GM12875 (cell line): ENCODE results near the gene DYNC1H1.

Source experiments
- H3K4me3 ChIP-seq: one replicate; pipeline ENCODE4 v1.5.1; 2011; ENCODE audit warnings: low read depth, low read length, control low read depth
- CTCF ChIP-seq: IDR thresholded peaks from 2 replicates; pipeline ENCODE4 v1.5.1; 2011; ENCODE audit warnings: low read depth, mild to moderate bottlenecking, control low read depth, inconsistent platforms, low read length, moderate library complexity, borderline replicate concordance; ENCODE audit not compliant: insufficient read depth

Gene DYNC1H1

GRCh38 chr14:101997429-101998336, 33.3 kb downstream of the DYNC1H1 start:
- no peak overlapping the region for H3K4me3 ChIP-seq
- TF ChIP-seq CTCF: no peak

DNA sequence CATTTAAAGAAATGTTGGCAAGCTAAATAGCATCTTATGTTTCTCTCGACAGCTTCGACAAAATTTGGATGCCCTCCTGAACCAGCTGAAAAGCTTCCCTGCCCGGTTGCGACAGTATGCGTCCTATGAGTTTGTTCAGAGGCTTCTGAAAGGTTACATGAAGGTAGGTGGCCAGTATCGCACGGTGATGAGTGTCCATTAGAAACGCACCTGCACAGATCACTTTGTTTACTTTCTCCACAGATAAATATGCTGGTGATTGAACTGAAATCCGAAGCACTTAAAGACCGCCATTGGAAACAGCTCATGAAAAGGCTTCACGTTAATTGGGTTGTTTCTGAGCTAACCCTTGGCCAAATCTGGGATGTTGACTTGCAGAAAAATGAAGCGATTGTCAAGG, 36.5 kb downstream of the DYNC1H1 start:
- no peak overlapping the region for H3K4me3 ChIP-seq
- no peak for TF ChIP-seq CTCF

DNA sequence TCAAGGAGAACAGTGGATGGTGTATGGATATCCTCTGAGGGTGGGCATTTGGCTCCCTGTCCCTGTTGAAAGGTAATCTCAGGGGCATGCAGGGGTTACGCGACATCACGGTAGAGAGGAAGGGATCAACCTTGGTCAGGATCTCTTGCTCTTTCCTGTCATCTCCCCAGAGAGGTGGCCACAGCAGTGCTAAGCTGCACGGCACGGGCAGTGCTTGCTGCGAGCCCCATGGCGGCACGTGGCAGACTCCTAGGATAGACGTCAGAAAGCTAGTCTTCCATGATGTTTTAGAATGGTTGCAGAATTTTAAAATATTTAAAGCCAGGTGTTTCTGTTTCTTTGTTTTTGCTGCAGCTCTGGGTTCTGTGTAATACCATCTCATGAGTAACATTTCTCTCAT, 41.0 kb downstream of the DYNC1H1 start:
- no peak overlapping the region for H3K4me3 ChIP-seq
- TF ChIP-seq CTCF: no peak

DNA sequence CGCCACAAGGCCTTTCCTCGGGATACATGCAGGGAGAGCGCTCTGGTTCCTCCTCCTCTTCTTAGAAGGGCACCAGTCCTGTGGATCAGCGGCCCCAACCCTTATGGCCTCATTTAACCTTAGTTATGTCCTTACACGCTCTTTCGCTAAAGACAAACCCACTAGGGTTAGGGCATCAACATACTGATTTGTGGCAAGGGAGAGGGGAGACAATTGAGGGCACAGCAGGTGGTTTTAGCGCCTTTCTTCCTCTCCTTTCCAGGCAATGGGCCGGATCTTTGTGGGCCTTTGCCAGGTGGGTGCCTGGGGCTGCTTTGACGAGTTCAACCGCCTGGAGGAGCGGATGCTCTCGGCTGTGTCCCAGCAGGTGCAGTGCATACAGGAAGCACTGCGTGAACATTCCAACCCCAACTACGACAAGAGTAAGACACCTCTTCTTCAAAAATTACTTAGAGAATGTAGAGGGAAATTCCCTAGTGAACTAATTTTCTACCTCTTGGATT, 43.6 kb downstream of the DYNC1H1 start:
- no peak for TF ChIP-seq CTCF

DNA sequence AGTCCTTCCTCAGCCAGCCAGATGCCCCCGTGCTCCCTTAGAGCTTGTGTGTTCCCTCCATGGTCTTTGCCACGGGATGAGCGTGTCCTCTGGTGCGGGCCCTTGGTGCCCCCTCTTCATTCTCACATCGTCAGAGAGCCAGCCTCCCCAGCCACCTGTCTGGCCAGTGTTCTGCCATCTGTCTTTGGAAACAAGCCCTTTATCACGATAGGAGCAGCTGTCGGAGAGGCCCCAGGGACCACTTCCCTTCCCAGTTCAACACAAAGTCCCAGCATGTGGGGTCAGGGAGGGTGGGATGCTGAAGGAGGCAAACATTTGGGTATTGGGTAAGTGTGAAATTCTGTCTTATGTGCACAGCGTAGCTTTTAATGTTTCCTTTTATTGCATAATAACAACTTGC, 44.5 kb downstream of the DYNC1H1 start:
- TF ChIP-seq CTCF: no peak
- no peak overlapping the region for H3K4me3 ChIP-seq

More for the DNA sequence above, 43.6 kb downstream of the DYNC1H1 start:
- H3K4me3 ChIP-seq: no peak overlapping the region

DNA sequence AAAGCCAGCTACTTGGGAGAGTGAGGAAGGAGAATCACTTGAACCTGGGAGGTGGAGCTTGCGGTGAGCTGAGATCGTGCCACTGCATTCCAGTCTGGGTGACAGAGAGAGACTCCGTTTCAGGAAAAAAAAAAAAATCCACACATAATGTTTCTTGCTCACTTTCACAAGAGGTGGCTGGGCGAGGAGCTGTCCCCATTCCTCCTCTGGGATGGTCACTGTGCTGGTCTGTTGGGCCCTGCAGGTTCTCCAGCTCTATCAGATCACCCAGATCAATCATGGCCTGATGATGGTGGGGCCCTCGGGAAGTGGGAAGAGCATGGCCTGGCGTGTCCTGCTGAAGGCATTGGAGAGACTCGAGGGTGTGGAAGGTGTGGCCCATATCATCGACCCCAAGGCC, 47.3 kb downstream of the DYNC1H1 start:
- H3K4me3 ChIP-seq: no peak overlapping the region
- TF ChIP-seq CTCF: no peak

DNA sequence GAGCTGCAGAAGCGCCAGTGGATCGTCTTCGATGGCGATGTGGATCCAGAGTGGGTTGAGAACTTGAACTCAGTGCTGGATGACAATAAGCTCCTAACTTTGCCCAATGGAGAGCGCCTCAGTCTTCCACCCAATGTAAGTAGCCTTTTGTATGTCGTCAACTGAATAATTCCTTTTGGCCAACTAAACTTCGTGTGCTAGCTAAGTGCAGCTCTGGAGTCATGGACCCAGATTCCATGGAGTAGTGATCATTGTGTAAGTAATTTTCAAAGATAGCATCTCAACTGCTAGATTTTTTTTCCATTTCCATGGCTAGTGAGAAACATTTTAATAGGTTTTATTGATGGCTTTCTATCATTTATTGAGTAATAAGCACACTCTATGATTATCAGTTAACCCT, 48.0 kb downstream of the DYNC1H1 start:
- no peak for TF ChIP-seq CTCF
- H3K4me3 ChIP-seq: no peak overlapping the region
